Spleen (tissue), 11 donors: ENCODE measurements around the gene PLCH2. TPM values are rescaled to one million over a fixed set of nuclear protein-coding genes. Genes with fewer than 3 reads are reported as not detected.
A peak's percentile ranks its signal among the peaks of the same experiment; 100 is the strongest.
"Not testable (repeated sequence)": the region's sequence is repeated elsewhere in the genome, so short reads cannot be mapped to it uniquely, and the experiment has no call there.

Experiments
- DNase-seq: peaks from one replicate; pipeline ENCODE4 v3.0.0-alpha.2; 2020
- H3K27ac ChIP-seq, 8 donors: fragments of 200-600 bp; sonication (generic) in 7 of 8; 1 replicate in 4 of 8; 2 replicates in 4 of 8; pipeline versions ENCODE4 v1.5.0 to v1.8.0; 2016 to 2021; ENCODE audit warnings: inconsistent platforms in 4 of 8, mild to moderate bottlenecking in 4 of 8, moderate library complexity in 1 of 8
- H3K27me3 ChIP-seq, 7 donors: fragments of 200-600 bp; sonication (generic) in 6 of 7; replicated peaks in 1 of 7; 1 replicate in 4 of 7; 2 replicates in 3 of 7; pipeline versions ENCODE4 v1.5.0 to v1.8.0; 2016 to 2021; ENCODE audit warnings: inconsistent platforms in 3 of 7, mild to moderate bottlenecking in 1 of 7
- H3K36me3 ChIP-seq, 6 donors: fragments of 200-600 bp; sonication (generic) in 5 of 6; 1 replicate in 4 of 6; 2 replicates in 2 of 6; pipeline versions ENCODE4 v1.5.0 to v1.8.0; 2016 to 2021; ENCODE audit warnings: inconsistent platforms in 2 of 6
- H3K4me1 ChIP-seq, 6 donors: fragments of 200-600 bp; sonication (generic) in 5 of 6; 1 replicate in 3 of 6; 2 replicates in 3 of 6; pipeline versions ENCODE4 v1.5.0 to v1.8.0; 2016 to 2021; ENCODE audit warnings: inconsistent platforms in 3 of 6
- H3K4me3 ChIP-seq, 8 donors: fragments of 200-600 bp; sonication (generic) in 7 of 8; 1 replicate in 4 of 8; 2 replicates in 4 of 8; pipeline versions ENCODE4 v1.5.0 to v1.8.0; 2016 to 2021; ENCODE audit warnings: inconsistent platforms in 4 of 8, mild to moderate bottlenecking in 4 of 8, moderate library complexity in 2 of 8
- H3K9me3 ChIP-seq, 8 donors: fragments of 200-600 bp; sonication (generic) in 7 of 8; 1 replicate in 4 of 8; 2 replicates in 4 of 8; pipeline versions ENCODE4 v1.5.0 to v1.8.0; 2016 to 2021; ENCODE audit warnings: inconsistent platforms in 4 of 8
- POLR2A ChIP-seq, 3 donors: fragments of 450-650 bp; IDR thresholded peaks; one replicate each; pipeline ENCODE4 v1.5.1; 2017; ENCODE audit warnings: antibody characterized with exemption in 3 of 3, mild to moderate bottlenecking in 1 of 3
- POLR2AphosphoS5 ChIP-seq, 3 donors: sonication (generic); formaldehyde crosslinking; IDR thresholded peaks; one replicate each; pipeline ENCODE4 v1.5.1; 2017; ENCODE audit warnings: antibody characterized with exemption in 3 of 3
- WGBS, 5 donors: extraction: QIAGEN DNeasy Blood & Tissue Kit in 3 of 5; methylation state at CpG; one replicate each; pipeline versions ENCODE4 v1.1.5 to v1.1.7; 2013 to 2018; 5-methylcytosine and 5-hydroxymethylcytosine counted together
- intact Hi-C: fragments of 100-400 bp; cut with DNase I; formaldehyde crosslinking; loops from one replicate; pipeline ENCODE4 v1.15.0; 2023; ENCODE audit warnings: low total_unique reads
- polyA plus RNA-seq, 3 donors: library from polyadenylated mRNA; stranded (reverse); fragments of 200-250 nt; gene quantifications; one replicate each; pipeline ENCODE4 v1.2.1, GENCODE V29; 2013
- total RNA-seq, 7 donors: library from RNA; depleted of rRNA in 3 of 7; stranded (reverse); fragments of >200 nt in 3 of 7; fragmentation: NEBNext Ultra II Directional in 4 of 7; extraction: Animal tissue kit (Norgen Biotek cat#: 25700) in 4 of 7; gene quantifications; one replicate each; pipeline versions ENCODE4 v1.1.0 to v1.2.1, GENCODE V29; 2016 to 2021
- TF ChIP-seq, protein P1 (sequence below), 11 experiments: fragments of 200-600 bp in 7 of 11; fragments of 450-650 bp in 4 of 11; sonication (generic) in 4 of 11; IDR thresholded peaks in 8 of 11; conservative IDR thresholded peaks in 3 of 11; 1 replicate in 7 of 11; 2 replicates in 4 of 11; pipeline versions ENCODE4 v1.4.0 to v1.8.0; 2016 to 2021; ENCODE audit warnings: antibody characterized with exemption in 11 of 11, inconsistent platforms in 4 of 11, mild to moderate bottlenecking in 1 of 11
- donor health status: healthy with polysubstance abuse.
- donor health status: DM: no; HTN: no; CAD: no; lungs with moderate emphysema.
- donor health status: DM: no; HTN: no; CAD: no.
- donor health status: Bipolar disorder and iron deficiency.
- donor health status: healthy.
- donor health status: DM: no; HTN: no; CAD: no.
- donor health status: DM: yes; HTN: yes; CAD: no.

The PLCH2 gene
- total and polyA plus RNA-seq, 10 donors = 2.2 to 21.0 (median 8.9) TPM

GRCh38 chr1:2552189-2552588, 76.1 kb downstream of the PLCH2 start:
- Histone ChIP-seq H3K27ac (peak overlapping the region in 2 of 8 donors; percentile 99), H3K9me3 (no peaks in the 10 kb centered on the region), H3K27me3 (no peaks in the 10 kb centered on the region), H3K4me1 (peaks cover 42 to 81% (median 65%) of the 10 kb centered on the region in 6 donors), H3K36me3 (no peaks in the 10 kb centered on the region), H3K4me3 (no peak overlapping the region)
- WGBS, 5 donors = 89 to 96% (median 95%) methylated on average over 19 to 26 of the region's 26 CpGs
- DNase-seq = no peak
- no peak for TF ChIP-seq POLR2A (IDR thresholded peaks at IDR 0.05)
- TF ChIP-seq, protein P1, sequence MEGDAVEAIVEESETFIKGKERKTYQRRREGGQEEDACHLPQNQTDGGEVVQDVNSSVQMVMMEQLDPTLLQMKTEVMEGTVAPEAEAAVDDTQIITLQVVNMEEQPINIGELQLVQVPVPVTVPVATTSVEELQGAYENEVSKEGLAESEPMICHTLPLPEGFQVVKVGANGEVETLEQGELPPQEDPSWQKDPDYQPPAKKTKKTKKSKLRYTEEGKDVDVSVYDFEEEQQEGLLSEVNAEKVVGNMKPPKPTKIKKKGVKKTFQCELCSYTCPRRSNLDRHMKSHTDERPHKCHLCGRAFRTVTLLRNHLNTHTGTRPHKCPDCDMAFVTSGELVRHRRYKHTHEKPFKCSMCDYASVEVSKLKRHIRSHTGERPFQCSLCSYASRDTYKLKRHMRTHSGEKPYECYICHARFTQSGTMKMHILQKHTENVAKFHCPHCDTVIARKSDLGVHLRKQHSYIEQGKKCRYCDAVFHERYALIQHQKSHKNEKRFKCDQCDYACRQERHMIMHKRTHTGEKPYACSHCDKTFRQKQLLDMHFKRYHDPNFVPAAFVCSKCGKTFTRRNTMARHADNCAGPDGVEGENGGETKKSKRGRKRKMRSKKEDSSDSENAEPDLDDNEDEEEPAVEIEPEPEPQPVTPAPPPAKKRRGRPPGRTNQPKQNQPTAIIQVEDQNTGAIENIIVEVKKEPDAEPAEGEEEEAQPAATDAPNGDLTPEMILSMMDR (IDR thresholded peaks at IDR 0.05 in 8 of 11, conservative IDR thresholded peaks at IDR 0.05 in 3 of 11) = no peak
- peak in 2 of 3 donors; percentile 31 to 52 for TF ChIP-seq POLR2AphosphoS5 (IDR thresholded peaks at IDR 0.05)
- intact Hi-C loops = no loop called here

DNA sequence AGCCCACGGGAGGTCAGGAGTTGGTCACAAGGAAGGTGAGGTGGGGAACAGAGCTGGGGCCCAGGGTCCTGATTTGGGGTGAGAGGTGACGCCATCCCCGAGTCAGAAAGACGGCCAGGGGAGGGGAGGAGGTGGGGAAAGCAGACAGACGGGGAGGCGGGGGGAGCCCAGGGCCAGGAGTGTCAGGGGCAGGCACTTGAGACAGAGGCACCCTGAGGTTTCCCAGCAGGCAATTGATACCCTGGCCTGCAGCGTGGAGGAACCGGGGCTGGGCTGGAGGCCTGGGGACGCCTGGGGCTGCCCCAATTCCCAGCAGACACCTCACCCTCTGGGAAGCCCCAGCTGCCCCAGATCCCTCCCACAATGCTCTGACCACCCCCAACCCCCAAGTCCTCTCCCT, 77.0 kb downstream of the PLCH2 start:
- WGBS, 5 donors = 54 to 88% (median 65%) methylated on average over 7 to 8 of the region's 9 CpGs
- H3K27ac ChIP-seq, H3K4me3 ChIP-seq, intact Hi-C loops, H3K36me3 ChIP-seq, H3K9me3 ChIP-seq, DNase-seq, H3K27me3 ChIP-seq: not testable (repeated sequence)
- peaks cover 42 to 81% (median 65%) of the 10 kb centered on the region in 6 donors for H3K4me1 ChIP-seq

DNA sequence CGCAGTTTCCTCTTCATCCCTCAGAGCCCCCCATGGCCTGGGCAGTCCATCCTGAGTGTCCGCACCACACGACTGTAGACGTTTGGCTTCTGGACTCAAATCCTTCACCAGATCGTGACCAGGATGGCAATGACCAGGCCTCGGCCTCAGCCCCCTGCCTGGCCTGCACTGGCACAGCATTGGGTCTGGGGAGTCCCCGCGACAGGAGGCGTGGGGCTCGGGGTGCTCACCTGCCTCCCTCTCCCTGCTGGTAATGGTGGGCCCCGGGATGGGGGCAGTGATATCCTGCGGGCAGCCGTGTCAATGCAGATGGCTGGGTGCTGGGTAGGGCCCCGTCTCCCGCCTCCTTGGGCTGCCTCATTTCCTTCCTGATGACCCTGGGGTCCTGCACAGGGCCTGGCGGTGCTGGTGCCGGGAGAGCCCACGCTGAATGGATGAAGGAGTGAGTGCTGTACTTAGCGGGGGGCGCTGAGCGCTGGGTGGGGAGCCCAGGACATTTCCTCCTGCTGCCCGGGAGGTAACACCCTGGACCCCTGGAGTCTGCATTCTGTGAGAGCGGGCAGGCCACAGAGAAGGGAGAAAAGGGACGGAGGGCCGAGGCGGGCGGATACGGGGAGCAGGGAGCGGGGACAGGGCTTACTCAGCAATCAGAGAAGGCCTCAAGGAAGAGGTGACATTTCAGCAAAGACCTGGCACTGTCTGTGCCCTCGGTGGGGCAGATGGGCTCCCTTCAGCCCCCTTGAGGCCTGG, 78.0 kb downstream of the PLCH2 start:
- DNase-seq = no peak
- Histone ChIP-seq H3K4me1 (peaks cover 45 to 81% (median 65%) of the 10 kb centered on the region in 6 donors), H3K27ac (peak overlapping the region in 6 of 8 donors; percentile 96 to 99 (median 98)), H3K27me3 (no peaks in the 10 kb centered on the region), H3K4me3 (peak overlapping the region in 2 of 8 donors; percentile 71 to 95), H3K36me3 (peaks cover 0 to 16% (median 13%) of the 10 kb centered on the region in 6 donors), H3K9me3 (no peaks in the 10 kb centered on the region)
- 61 to 77% (median 66%) methylated on average over 21 to 30 of the region's 30 CpGs for WGBS, 5 donors
- TF ChIP-seq POLR2A (IDR thresholded peaks at IDR 0.05) (no peak), POLR2AphosphoS5 (IDR thresholded peaks at IDR 0.05) (peak in 2 of 3 donors; percentile 59)
- intact Hi-C loops = no loop called here

- H3K4me1 ChIP-seq = peaks cover 41 to 81% (median 62%) of the 10 kb centered on the region in 6 donors
- H3K27ac ChIP-seq = peak overlapping the region; percentile 96 to 99 (median 98)
- DNase-seq = peak; percentile 89
- H3K9me3 ChIP-seq = no peaks in the 10 kb centered on the region
- TF ChIP-seq POLR2AphosphoS5 (IDR thresholded peaks at IDR 0.05) = peak in 1 of 3 donors; percentile 7
- TF ChIP-seq, protein P1 (IDR thresholded peaks at IDR 0.05 in 8 of 11, conservative IDR thresholded peaks at IDR 0.05 in 3 of 11) = peak; percentile 47 to 78 (median 63)
- no peak for TF ChIP-seq POLR2A (IDR thresholded peaks at IDR 0.05)
- H3K4me3 ChIP-seq = peak overlapping the region in 5 of 8 donors; percentile 71 to 95 (median 74)
- intact Hi-C loops = no loop called here
- no peaks in the 10 kb centered on the region for H3K27me3 ChIP-seq
- H3K36me3 ChIP-seq = peaks cover 0 to 24% (median 20%) of the 10 kb centered on the region in 6 donors
- 27 to 54% (median 41%) methylated on average over 15 to 19 of the region's 19 CpGs for WGBS, 5 donors
These were observed 78.7 kb downstream of the PLCH2 start for GRCh38 chr1:2554621-2555387.

Other genes with a start within 250 kb of the PLCH2 start
- 10 to 100 TPM; 47.4 to 100.0 (median 64.0) TPM for gene SKI, start 248.0 kb upstream of the PLCH2 start, total RNA-seq
- 10 to 100 TPM in 1 of 3 donors, 1 to 10 TPM in 2; 4.4 to 16.8 (median 6.5) TPM for gene SKI, start 248.0 kb upstream of the PLCH2 start, polyA plus RNA-seq
- 10 to 100 TPM in 2 of 7 donors, 1 to 10 TPM in 5; 5.9 to 13.5 (median 8.4) TPM for gene MORN1, start 84.7 kb upstream of the PLCH2 start, total RNA-seq
- gene MORN1, start 84.7 kb upstream of the PLCH2 start, polyA plus RNA-seq = 1 to 10 TPM; 1.9 to 5.8 (median 2.2) TPM
- 100 to 1,000 TPM in 3 of 7 donors, 10 to 100 TPM in 4; 70.1 to 131 (median 91.8) TPM for gene RER1, start 84.4 kb upstream of the PLCH2 start, total RNA-seq
- 10 to 100 TPM; 51.1 to 77.0 (median 68.7) TPM for gene RER1, start 84.4 kb upstream of the PLCH2 start, polyA plus RNA-seq
- gene PEX10, start 63.7 kb upstream of the PLCH2 start, total RNA-seq = 10 to 100 TPM; 10.2 to 18.9 (median 16.3) TPM
- gene PEX10, start 63.7 kb upstream of the PLCH2 start, polyA plus RNA-seq = 10 to 100 TPM; 12.5 to 19.1 (median 13.0) TPM
- 10 to 100 TPM; 34.9 to 49.5 (median 47.6) TPM for gene PANK4, start 50.3 kb downstream of the PLCH2 start, total RNA-seq
- 10 to 100 TPM; 13.8 to 30.6 (median 14.0) TPM for gene PANK4, start 50.3 kb downstream of the PLCH2 start, polyA plus RNA-seq
- under 1 TPM in 4 of 7 donors, not detected in 3; 0.36 to 0.54 (median 0.42) TPM for gene HES5, start 54.0 kb downstream of the PLCH2 start, total RNA-seq
- gene HES5, start 54.0 kb downstream of the PLCH2 start, polyA plus RNA-seq = under 1 TPM in 1 of 3 donors, not detected in 2; 0.36 TPM
- 100 to 1,000 TPM; 146 to 203 (median 190) TPM for gene TNFRSF14, start 80.1 kb downstream of the PLCH2 start, total RNA-seq
- gene TNFRSF14, start 80.1 kb downstream of the PLCH2 start, polyA plus RNA-seq = 100 to 1,000 TPM; 167 to 366 (median 302) TPM
- gene PRXL2B, start 110.5 kb downstream of the PLCH2 start, total RNA-seq = 10 to 100 TPM; 21.9 to 43.0 (median 26.7) TPM
- gene PRXL2B, start 110.5 kb downstream of the PLCH2 start, polyA plus RNA-seq = 10 to 100 TPM; 10.7 to 29.0 (median 13.2) TPM
- gene MMEL1, start 156.7 kb downstream of the PLCH2 start, total RNA-seq = 1 to 10 TPM in 6 of 7 donors, not detected in 1; 1.9 to 4.6 (median 3.5) TPM
- 1 to 10 TPM; 2.5 to 6.4 (median 2.9) TPM for gene MMEL1, start 156.7 kb downstream of the PLCH2 start, polyA plus RNA-seq